OCI-LY7 (cell line): ENCODE results near the gene BPIFB4. TPM values are rescaled to one million over a fixed set of nuclear protein-coding genes. Genes with fewer than 3 reads are reported as not detected.

ENCODE experiments used
- BruUV-seq: library from RNA; stranded (reverse); fragments of 400-500 nt; replicated peaks from 2 replicates; lab custom pipeline; 2021; lab: Mats Ljungman, UMichigan
- CTCF ChIA-PET: fragments of 300-600 bp; sonication (Branson Sonifier 250); formaldehyde crosslinking; loops from one replicate; lab custom pipeline; 2022; ENCODE audit warnings: antibody characterized with exemption; ENCODE audit not compliant: unreplicated experiment; lab: Charles Lee
- POLR2A ChIA-PET: fragments of 300-600 bp; sonication (Branson Sonifier 250); formaldehyde crosslinking; loops from one replicate; lab custom pipeline; 2022; ENCODE audit warnings: antibody characterized with exemption; lab: Charles Lee
- DNase-seq: peaks from one replicate; pipeline ENCODE4 v3.0.0-alpha.2; 2015; ENCODE audit warnings: low spot score
- H2AFZ ChIP-seq: fragments of 200-600 bp; sonication (generic), shearing (Covaris generic); 2 replicates; pipeline ENCODE4 v1.6.1; 2014; ENCODE audit warnings: mild to moderate bottlenecking, antibody characterized with exemption, low read length, moderate library complexity
- H3K27ac ChIP-seq: fragments of 200-600 bp; sonication (generic); 2 replicates; pipeline ENCODE4 v1.5.1; 2014; ENCODE audit warnings: mixed run types, low read depth, mild to moderate bottlenecking, moderate library complexity, low read length, inconsistent platforms; ENCODE audit not compliant: poor library complexity, severe bottlenecking
- H3K36me3 ChIP-seq: fragments of 200-600 bp; sonication (generic); 2 replicates; pipeline ENCODE4 v1.6.1; 2014; ENCODE audit warnings: mild to moderate bottlenecking, antibody characterized with exemption, low read length, moderate library complexity, mixed read lengths; ENCODE audit not compliant: insufficient read depth
- H3K4me1 ChIP-seq: fragments of 200-600 bp; sonication (generic); 2 replicates; pipeline ENCODE4 v1.5.1; 2014; ENCODE audit warnings: mild to moderate bottlenecking, low read length; ENCODE audit not compliant: insufficient read depth, poor library complexity, severe bottlenecking
- H3K4me2 ChIP-seq: fragments of 200-600 bp; sonication (generic); 2 replicates; pipeline ENCODE4 v1.6.1; 2014; ENCODE audit warnings: mild to moderate bottlenecking, low read length
- H3K4me3 ChIP-seq: fragments of 200-600 bp; sonication (generic); 2 replicates; pipeline ENCODE4 v1.5.1; 2014; ENCODE audit warnings: mild to moderate bottlenecking, low read depth, low read length; ENCODE audit not compliant: poor library complexity, severe bottlenecking
- H3K79me2 ChIP-seq: fragments of 200-600 bp; sonication (generic); 2 replicates; pipeline ENCODE4 v1.6.1; 2016; ENCODE audit warnings: low read depth, mild to moderate bottlenecking, low read length, moderate library complexity, mixed read lengths; ENCODE audit not compliant: insufficient read depth
- H3K9me2 ChIP-seq: fragments of 200-600 bp; sonication (generic); 2 replicates; pipeline ENCODE4 v1.6.1; 2016; ENCODE audit warnings: mild to moderate bottlenecking, low read length, mixed read lengths; ENCODE audit not compliant: insufficient read depth
- H3K9me3 ChIP-seq: fragments of 200-600 bp; sonication (generic); 2 replicates; pipeline ENCODE4 v1.6.1; 2014; ENCODE audit warnings: mild to moderate bottlenecking, mixed run types, low read length, mixed read lengths
- H4K20me1 ChIP-seq: fragments of 200-600 bp; sonication (generic); 2 replicates; pipeline ENCODE4 v1.6.1; 2014; ENCODE audit warnings: mild to moderate bottlenecking, antibody characterized with exemption, low read length, moderate library complexity, mixed read lengths; ENCODE audit not compliant: insufficient read depth
- EZH2phosphoT487 ChIP-seq: fragments of 200-600 bp; sonication (generic); IDR thresholded peaks from 2 replicates; pipeline ENCODE4 v1.6.1; 2018; ENCODE audit warnings: low read depth, borderline replicate concordance, mild to moderate bottlenecking, mixed run types, antibody characterized with exemption, low read length, moderate library complexity, mixed read lengths
- intact Hi-C: fragments of 100-400 bp; cut with micrococcal nuclease; formaldehyde crosslinking; loops from one replicate; pipeline ENCODE4 v1.10.0; 2022; ENCODE audit not compliant: unreplicated experiment
- total RNA-seq, 2 experiments: library from RNA; depleted of rRNA in 1 of 2; stranded (reverse); fragments of >200 nt in 1 of 2; shearing (Covaris generic) in 1 of 2; gene quantifications; 2 replicates each; pipeline ENCODE4 v1.2.3, GENCODE V29; 2014 to 2022
- TF ChIP-seq, protein P1 (sequence below): fragments of 200-600 bp; sonication (generic); conservative IDR thresholded peaks from 2 replicates; pipeline ENCODE4 v1.5.1; 2014; ENCODE audit warnings: mild to moderate bottlenecking, antibody characterized with exemption, low read length, moderate library complexity, mixed read lengths

Gene BPIFB4
- total RNA-seq, 2 experiments from 2014 or later, result not detected

GRCh38 chr20:33139467-33139866, 60.0 kb downstream of the BPIFB4 start:
- no peaks in the 10 kb centered on the region for H3K36me3 ChIP-seq
- POLR2A ChIA-PET, result no interaction called here
- H3K9me3 ChIP-seq, result no peaks in the 10 kb centered on the region
- BruUV-seq, result no TSS peak
- no peaks in the 10 kb centered on the region for H3K4me1 ChIP-seq
- TF ChIP-seq, protein P1, sequence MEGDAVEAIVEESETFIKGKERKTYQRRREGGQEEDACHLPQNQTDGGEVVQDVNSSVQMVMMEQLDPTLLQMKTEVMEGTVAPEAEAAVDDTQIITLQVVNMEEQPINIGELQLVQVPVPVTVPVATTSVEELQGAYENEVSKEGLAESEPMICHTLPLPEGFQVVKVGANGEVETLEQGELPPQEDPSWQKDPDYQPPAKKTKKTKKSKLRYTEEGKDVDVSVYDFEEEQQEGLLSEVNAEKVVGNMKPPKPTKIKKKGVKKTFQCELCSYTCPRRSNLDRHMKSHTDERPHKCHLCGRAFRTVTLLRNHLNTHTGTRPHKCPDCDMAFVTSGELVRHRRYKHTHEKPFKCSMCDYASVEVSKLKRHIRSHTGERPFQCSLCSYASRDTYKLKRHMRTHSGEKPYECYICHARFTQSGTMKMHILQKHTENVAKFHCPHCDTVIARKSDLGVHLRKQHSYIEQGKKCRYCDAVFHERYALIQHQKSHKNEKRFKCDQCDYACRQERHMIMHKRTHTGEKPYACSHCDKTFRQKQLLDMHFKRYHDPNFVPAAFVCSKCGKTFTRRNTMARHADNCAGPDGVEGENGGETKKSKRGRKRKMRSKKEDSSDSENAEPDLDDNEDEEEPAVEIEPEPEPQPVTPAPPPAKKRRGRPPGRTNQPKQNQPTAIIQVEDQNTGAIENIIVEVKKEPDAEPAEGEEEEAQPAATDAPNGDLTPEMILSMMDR, result no peak
- no peak for TF ChIP-seq EZH2phosphoT487
- DNase-seq, result no peak
- H3K79me2 ChIP-seq, result no peaks in the 10 kb centered on the region
- H3K4me2 ChIP-seq, result no peak overlapping the region
- no peak overlapping the region for H2AFZ ChIP-seq
- H3K9me2 ChIP-seq, result no peaks in the 10 kb centered on the region
- intact Hi-C loops, result no loop called here
- CTCF ChIA-PET, result no interaction called here
- H3K27ac ChIP-seq, result no peak overlapping the region
- H3K4me3 ChIP-seq, result no peak overlapping the region
- no peaks in the 10 kb centered on the region for H4K20me1 ChIP-seq

DNA sequence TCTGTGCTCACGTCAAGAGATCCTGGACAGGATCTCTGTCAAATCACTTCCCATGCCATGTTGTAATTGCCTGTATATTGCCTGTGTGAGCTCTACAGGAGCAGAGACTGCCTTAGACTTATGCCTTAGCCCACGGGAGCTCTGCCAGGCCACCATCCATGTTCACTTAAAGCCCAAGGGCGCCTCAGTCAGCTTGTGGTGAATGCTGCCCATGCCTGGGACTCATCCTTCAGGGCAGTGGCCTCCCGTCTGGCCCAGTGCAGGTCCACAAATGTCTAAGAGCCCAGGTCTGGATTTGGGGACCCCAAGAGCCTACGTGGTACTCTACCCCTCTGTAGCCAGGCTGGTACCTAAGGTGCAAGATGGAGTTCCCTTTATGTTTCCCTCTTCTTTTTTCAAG, 66.1 kb downstream of the BPIFB4 start:
- Histone ChIP-seq H3K9me2 (no peaks in the 10 kb centered on the region), H3K4me1 (no peaks in the 10 kb centered on the region), H3K9me3 (no peaks in the 10 kb centered on the region), H3K4me3 (no peak overlapping the region), H3K27ac (no peak overlapping the region), H3K4me2 (no peak overlapping the region), H4K20me1 (no peaks in the 10 kb centered on the region), H2AFZ (no peak overlapping the region), H3K36me3 (no peaks in the 10 kb centered on the region), H3K79me2 (no peaks in the 10 kb centered on the region)
- TF ChIP-seq, protein P1, result no peak
- no peak for TF ChIP-seq EZH2phosphoT487
- intact Hi-C loops, result no loop called here
- no TSS peak for BruUV-seq
- CTCF ChIA-PET, result no interaction called here
- POLR2A ChIA-PET, result no interaction called here
- DNase-seq, result no peak

DNA sequence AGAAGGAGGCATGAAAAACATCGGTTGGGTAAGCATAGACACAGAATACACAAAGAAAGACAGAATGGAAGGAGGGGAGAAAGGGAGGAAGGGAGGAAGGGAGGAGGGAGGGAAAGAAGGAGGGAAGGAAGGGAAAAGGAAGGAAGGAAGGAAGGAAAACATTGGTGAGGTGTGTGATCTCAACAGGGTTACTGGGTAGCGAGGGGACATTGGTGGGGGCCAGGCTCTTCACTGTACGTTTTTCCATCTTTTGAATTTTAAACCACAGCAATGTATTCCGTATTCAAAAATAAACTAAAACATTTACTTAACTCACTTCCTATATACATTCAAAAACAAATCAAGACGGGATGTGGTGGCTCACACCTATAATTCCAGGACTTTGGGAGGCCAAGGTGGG, 67.9 kb downstream of the BPIFB4 start:
- Histone ChIP-seq H3K4me1 (no peaks in the 10 kb centered on the region), H3K4me2 (no peak overlapping the region), H3K4me3 (no peak overlapping the region), H3K27ac (no peak overlapping the region), H3K36me3 (no peaks in the 10 kb centered on the region), H4K20me1 (no peaks in the 10 kb centered on the region), H3K9me2 (no peaks in the 10 kb centered on the region), H2AFZ (no peak overlapping the region), H3K9me3 (no peaks in the 10 kb centered on the region), H3K79me2 (no peaks in the 10 kb centered on the region)
- no peak for DNase-seq
- ChIA-PET POLR2A (no interaction called here), CTCF (no interaction called here)
- BruUV-seq, result no TSS peak
- TF ChIP-seq EZH2phosphoT487, result no peak
- TF ChIP-seq, protein P1, result no peak
- intact Hi-C loops, result no loop called here
